Islet of Langerhans (tissue), 1 donor: ENCODE results near the gene STK11IP.
"Not testable (repeated sequence)": the region's sequence is repeated elsewhere in the genome, so short reads cannot be mapped to it uniquely, and the experiment has no call there.

Source experiments
- FAIRE-seq: peaks from one replicate; lab custom pipeline; 2011; peaks lifted over from hg19 to GRCh38; lab: Jason Lieb, UNC

The STK11IP gene

DNA sequence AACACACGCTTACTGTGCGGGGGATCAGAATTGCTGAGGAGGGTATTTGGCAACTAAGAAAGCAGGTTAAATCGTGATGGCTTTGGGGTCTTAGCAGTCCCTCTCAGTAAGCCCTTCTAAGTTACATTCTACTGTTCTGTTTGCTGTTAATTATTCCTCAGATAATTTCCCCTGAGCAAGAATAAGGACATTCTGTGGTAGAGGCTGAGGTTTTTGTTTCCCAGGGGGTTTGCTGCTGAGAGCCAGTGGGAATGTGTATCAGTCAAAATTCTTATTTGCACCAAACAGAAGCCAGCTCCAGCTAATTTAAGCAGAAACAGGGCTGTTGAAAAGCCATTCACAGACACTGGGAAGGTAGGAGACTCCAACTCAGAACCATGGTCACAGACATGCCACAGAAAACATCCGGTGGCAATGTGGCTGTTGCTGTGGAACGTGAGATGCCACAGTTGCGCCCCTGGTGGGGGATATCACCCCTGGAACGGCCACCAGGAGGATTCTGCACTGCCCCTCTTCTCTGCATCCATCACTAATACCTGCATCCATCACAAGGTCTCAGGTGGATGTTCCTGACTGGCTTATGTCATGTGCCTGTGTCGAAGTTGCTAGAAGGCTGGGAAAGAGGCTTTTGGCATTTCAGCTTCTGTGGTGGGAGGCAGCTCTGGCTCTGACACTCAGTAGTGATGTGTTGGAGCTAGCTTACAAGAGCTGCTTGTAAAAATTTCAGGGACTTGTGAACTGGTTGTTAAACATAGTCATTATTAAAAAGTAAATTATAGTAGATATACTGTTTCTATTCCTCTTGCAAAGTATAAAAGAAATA is 53.0 kb downstream of the STK11IP start:
- no peak for FAIRE-seq

DNA sequence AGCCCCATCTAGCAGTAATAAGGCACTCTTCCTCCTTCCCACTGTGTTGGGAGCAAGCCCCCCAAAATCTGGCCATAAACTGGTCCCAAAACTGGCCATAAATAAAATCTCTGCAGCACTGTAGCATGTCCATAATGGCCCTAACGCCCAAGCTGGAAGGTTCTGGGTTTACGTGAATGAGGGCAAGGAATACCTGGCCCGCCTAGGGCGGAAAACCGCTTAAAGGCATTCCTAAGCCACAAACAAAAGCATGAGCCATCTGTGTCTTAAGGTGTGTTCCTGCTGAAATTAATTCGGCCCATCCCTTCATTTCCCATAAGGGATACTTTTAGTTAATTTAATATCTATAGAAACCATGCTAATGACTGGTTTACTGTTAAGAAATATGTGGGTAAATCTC is 54.0 kb downstream of the STK11IP start:
- not testable (repeated sequence) for FAIRE-seq

DNA sequence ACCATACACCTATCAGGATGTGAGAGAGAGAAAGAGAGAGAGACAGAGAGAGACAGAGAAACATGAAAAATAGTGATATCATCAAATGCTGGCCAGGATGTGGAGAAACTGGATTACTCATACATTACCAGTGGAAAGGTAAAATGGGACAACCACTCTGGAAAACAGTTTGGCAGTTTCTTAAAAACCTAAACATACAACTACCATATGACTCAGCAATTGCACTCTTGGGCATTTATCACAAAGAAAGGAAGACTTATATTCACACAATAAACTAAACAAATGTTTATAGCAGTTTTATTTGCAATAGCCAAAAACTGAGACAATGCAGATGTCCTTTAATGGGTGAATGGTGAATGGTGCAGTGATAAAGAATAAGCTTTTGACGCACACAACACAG is 58.9 kb downstream of the STK11IP start:
- no peak for FAIRE-seq

DNA sequence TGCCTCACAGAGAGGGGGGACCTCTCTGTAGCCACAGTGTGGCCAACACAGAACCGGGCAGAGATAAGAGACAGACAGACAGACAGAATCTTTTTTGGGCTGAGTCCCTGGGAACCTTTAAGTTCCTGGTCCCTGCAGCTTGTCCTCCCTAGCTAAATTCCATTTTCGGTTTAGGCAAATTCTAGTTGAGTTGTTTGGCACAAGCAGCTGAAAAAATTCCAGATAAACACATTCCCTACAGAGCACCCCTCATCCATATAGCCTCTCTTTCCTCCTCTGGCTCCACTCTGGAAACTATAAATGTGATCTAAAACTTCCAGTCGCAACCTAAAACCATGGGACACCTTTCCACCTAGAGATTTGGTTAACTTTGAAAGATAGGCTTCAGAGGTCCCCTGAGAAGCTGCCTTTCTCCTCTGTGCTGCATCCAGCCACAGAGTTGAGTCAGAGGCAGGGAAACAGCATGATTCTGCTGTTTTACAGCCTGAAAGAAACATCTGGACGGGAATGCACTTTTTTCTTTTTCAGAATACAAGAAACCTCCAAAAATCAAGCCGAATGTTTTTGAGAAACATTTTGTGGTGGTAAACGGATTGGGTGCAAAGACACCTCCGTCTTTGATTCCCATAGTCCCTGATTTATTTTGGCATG is 60.7 kb downstream of the STK11IP start:
- FAIRE-seq, result no peak

DNA sequence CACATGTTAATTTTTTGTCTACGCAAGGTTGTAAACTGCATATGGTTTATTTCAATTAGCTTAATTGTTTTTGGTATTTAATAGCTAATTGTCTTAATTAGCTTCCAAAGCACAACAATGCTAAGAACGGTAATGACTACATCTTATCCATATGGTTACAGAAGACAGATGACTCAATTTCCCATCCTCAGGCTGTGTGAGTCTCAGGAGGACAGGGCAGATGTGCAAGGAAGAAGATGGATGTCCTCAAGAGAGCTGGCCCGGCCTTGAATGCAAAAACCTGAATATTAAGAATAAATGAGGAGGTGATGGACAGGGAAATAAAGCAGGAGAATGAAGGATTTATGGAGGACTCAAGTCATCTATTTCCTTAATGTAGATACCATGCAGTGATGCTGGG is 61.2 kb downstream of the STK11IP start:
- no peak for FAIRE-seq

DNA sequence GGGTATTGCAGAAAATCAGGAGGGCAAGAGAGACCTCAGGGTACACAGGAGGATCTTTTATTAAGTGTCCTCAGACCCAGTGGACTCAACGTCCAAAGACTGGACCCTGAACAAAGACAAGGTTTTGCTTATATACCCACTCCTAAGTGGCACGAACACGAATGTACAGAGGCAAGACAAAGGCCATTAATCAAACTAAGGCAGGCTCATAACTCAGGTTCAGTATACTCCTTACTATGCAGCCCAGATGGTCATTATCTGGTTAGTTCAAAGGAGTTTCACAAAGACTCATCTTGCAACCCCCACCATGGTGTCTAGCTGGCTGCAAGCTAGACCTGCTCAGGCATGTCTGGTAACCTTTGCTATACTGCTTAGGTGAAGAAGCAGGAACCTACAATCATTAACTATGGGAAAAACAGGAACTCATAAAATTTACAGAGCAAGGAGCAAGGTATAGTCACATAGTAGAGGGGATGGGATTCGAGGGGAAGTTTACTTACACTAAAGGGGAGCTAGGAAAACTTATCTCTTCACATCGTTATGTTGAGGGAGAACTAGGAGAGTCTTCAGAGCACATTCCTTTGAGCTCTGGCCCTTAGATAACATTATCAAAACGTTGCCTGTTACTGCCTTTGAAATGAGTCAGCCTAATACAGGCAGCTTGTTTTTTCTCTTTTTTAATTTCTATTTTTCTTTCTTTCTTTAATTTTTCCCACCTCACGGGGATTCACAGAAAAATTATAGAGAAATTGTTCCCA is 63.7 kb downstream of the STK11IP start:
- no peak for FAIRE-seq

DNA sequence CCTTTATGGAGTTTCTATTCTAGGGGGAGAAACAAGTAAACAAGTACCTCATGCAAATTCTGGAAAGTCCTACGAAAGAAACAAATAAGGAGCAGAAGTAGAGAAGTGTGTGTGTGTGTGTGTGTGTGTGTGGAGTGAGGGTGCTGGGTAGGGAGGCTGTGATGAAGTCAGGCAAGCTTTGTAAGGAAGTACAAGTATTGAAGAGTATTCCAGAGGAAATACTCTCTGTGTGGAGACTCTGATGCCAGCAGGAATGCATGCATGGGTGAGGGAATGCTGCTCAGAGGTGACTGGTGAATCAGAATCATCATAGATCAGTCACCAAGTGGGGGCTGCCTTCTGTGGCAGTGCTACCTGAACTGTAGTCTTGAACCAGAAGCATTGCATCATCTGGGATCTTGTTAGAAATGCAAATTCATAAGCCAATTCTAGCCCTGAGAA is 64.3 kb downstream of the STK11IP start:
- FAIRE-seq, result no peak

DNA sequence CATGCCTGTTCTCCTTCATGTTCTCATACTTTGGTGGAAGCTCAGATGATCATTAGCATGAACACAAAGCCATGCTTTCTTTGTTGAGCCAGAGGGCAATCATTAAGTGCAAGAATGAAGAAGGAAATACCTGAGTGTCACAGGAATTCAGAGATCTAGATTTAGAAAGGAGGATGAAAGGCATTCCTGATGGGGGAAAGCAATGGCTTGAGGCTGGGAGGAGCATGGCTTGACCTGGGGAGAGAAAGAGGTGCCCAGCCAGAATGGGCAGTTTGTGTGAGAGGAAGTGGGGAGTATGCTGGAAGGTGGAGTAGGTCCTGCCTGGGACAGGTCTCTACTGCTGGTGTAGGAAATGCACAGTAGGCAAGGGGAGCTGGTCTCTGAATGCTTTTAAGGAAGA is 64.9 kb downstream of the STK11IP start:
- FAIRE-seq, result no peak

DNA sequence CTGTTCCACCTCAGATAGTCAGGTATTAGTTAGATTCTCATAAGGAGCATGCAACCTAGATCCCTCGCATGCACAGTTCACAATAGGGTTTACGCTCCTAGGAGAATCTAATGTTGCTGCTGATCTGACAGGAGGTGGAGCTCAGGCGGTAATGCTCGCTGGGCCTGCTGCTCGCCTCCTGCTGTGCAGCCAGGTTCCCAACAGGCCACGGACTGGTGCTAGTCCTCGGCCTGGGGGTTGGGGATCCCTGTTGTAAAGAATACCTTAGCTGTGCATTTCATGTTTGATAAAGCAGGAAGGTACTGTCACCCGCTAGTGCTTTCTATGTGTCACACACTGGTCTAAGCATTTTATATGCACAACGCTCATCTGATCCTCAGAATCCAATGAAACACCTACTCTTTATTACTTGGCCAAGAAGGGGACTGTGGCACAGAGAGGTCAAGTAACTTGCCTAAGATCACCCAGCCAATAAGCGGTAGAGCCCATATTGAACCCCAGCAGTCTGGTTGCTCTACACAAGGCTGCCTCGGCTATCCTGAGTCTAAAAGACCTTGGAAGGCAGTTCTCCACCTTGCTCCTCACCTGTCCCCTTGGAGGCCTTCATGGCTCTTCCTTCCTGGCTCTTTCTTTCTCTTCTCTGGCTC is 65.6 kb downstream of the STK11IP start:
- FAIRE-seq, result no peak

DNA sequence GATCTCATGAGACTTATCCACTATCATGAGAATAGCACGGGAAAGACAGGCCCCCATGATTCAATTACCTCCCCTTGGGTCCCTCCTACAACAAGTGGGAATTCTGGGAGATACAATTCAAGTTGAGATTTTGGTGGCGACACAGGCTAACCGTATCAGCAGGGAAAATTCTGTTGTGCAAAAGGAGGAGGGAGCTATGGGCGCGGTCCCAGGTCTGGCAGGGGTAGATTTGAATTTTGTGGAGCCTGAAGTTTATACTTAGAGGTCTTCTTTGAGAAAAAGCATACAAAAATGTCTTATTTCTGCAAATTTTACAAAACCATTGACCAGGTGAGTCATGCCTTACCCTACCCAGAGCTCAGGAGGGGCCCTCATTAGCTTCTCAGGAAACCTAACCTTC is 66.4 kb downstream of the STK11IP start:
- no peak for FAIRE-seq

DNA sequence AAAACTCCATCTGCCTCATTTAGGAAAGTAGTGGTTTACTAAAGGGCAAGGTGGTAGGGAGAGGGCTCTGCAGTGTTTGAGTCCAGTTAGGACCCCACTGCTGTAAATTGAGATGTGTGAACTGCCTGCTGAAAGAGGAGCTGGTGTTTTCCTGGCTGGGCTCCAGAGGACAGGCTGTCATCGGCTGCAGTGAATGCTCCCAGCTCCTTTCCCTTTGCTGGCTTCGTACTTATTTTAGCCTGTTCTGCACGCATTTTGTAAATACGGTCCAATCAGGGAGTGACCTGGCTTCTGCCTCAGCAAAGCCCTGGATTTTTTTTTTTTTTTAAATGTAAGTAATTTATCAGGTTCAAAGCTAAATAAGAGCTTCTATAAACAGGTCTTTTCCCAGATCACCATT is 67.3 kb downstream of the STK11IP start:
- FAIRE-seq, result no peak

DNA sequence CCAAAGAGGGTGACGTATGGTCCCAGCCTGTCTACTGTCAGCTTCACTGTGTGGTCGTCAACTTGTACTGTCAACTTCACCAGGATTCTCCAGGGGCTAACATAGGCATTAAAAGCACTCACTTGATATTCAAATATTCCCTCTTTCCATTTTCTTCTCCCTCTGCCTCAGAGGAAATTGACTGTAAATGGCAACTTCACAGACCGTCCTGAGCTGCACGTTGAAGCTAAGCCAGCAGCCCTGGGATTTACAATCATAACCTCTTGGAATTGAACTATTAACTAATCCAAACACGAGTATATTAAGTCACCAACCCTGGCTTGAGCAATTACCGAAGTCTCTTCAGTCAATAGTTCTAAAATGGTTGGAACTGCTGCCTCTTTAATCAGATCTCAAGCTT is 68.3 kb downstream of the STK11IP start:
- no peak for FAIRE-seq
